ENCODE measurements around the gene LYRM2.
A peak's percentile ranks its signal among the peaks of the same experiment; 100 is the strongest.
"Not testable (repeated sequence)": the region's sequence is repeated elsewhere in the genome, so short reads cannot be mapped to it uniquely, and the experiment has no call there.

Gene LYRM2

DNA sequence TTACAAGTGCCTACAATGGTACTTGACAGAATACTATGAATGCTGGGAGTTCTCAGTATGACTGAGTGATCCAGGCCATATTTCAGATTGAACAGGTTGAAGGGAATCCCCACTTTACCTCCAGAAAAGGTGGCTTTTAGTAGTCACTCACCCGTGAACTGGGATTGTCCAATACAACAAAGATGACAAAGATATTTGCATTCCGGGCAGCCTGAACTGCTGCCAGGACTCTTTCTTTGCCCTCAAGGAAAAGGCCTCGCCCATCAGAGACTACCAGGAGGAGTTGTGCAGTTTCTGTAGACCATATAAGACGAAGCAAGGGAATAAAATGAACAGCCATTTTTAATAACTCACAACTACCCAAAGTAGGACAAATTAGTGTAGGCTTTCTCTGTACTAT is 6.3 kb upstream of the LYRM2 start:
- DNase-seq, result no peak

DNA sequence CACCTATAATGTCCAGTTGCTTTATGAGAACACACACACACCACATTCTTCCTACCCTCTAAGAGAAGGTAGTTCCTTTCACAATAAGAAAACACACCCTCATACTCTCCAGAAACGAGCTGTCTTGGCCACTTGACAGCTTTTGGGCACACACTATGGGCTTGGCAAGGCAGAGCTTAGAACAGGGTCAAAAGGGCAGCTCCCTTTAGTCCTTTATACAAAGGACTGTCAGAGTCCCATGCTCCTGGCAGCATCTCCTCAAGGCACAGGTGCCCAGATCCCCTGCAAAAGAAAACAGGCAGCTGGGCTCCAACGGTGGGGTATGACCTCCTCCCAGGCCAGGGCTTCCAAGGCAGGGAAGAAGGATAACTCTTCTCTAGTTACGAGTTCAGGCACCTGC is 4.9 kb upstream of the LYRM2 start:
- DNase-seq, result no peak

DNA sequence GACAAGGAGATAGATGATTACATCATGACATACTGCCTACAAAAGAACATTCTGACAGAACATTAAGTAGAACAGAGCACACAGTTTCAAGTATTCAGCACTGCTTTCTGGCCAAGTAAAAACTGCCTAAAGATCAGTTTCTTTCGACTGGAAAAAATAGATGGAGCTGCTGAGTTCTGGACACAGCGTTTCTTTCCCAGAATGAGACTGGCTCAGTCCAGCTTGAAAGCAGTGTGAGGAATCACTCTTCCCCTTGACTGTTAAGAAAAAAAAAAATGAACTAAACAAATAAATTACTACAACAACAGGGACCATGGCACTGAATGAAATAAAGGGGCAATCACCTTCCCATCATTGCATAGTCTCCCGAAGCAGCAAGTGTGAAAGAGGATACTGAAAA is 4.4 kb upstream of the LYRM2 start:
- no peak for DNase-seq

DNA sequence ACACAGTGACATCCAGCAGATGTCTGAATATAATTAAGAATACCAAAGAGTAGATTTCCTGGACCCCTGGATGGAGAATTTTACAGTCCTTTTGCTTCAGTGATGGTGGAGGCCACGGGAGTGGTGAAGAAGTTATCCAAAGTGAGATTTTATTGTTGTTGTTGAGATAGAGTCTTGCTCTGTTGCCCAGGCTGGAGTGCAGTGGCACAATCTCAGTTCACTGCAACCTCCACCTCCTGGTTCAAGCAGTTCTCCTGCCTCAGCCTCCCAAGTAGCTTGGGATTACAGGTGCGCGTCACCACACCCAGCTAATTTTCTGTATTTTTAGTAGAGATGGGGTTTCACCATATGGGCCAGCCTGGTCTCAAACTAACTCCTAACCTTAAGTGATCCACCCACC is 3.0 kb upstream of the LYRM2 start:
- DNase-seq, result not testable (repeated sequence)

DNA sequence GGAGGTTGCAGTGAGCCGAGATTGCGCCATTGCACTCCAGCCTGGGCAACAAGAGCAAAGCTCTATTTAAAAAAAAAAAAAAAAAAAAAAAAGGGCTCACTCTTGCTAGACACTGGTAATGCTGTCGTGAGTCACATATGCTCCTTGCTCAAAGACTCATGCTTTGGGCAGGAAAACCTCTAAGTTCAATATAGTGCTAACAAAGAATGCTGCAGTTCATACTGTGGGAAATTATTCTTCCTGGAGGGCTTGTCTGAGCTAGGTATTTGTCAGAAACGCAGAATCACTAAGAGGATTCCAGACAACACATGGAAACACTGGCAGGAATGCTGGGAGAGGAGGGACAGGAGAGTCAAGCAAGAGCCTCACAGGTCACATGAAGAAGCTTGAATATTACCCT is 2.3 kb upstream of the LYRM2 start:
- no peak for DNase-seq

DNA sequence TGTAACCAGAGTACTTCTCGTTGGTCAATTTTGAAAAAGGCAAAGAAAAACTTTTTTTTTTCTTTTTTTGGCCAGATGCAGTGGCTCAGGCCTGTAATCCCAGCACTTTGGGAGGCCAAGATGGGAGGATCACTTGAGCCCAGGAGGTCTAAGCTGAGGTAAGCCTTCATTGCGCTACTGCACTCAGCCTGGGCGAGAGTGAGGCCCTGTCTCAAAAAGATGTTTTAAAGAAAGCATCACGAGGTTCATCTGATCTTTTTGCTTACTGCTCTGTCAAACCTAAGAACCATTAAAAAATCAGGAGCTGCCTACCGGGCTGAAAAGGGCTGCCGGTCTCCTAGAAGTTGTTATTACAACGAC is 607 bp downstream of the LYRM2 start:
- no peak for DNase-seq

DNA sequence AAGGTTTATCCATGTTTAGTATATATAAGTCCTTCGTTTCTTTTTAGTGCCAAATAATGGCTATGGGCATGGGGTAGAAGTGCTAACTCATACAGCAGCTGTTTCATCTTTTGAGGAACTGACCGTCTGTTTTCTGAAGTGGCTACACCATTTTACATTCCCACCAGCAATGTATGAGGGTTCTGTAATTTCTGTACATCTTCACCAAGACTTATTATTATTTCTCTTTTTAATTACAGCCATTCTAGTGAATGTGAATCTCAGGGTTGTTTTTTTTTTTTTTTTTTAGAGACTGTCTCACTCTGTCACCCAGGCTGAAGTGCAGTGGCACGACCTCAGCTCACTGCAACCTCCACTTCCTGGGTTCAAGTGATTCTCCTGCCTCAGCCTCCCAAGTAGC is 2.1 kb downstream of the LYRM2 start:
- DNase-seq, result not testable (repeated sequence)

DNA sequence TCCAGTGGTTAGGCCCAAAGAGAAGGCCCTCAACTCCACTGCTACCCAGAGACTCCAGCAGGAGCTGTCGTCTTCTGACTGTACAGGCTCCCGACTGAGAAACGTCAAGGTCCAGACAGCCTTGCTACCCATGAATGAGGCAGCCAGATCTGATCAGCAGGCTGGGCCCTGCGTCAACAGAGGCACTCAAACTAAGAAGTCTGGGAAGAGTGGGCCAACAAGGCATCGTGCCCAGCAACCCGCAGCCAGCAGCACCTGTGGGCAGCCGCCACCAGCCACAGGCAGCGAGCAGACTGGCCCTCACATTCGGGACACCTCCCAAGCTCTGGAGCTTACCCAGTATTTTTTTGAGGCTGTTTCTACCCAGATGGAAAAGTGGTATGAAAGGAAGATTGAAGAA is 8.1 kb downstream of the LYRM2 start:
- DNase-seq, result no peak

DNA sequence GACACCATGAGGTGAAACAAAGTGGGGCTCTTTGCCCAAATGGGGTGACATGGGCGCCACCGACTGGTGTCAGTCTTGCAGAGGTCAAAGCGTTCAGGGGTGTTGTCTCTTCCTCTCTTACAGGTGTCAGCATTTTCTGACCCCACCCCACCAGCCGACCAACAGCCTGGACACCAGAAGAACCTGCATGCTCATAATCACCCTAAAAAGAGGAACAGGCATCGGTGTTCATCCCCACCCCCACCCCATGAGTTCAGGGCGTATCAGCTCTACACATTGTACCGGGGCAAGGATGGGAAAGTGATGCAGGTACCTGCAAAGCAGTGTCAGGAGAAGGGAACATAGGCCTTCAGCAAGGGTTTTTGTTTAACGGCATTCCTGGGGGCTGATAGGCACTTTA is 14.8 kb downstream of the LYRM2 start:
- DNase-seq, result no peak

DNA sequence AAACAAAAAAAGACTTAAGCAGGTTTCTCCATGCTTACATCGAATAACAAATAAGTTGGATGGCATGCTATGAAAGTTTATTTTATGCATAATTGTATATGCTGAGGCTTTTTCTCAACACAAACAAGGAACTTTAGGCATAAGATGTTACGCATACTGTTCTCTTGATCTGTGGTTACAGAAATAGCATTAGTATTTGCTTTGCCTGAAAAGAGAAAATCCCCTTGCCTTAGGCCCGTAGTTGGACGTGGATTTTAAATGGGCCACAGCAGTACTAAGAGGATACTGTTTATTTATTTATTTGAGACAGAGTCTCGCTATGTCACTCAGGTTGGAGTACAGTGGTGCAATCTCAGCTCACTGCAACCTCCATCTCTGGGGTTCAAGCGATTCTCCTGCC is 19.0 kb downstream of the LYRM2 start:
- no peak for DNase-seq

DNA sequence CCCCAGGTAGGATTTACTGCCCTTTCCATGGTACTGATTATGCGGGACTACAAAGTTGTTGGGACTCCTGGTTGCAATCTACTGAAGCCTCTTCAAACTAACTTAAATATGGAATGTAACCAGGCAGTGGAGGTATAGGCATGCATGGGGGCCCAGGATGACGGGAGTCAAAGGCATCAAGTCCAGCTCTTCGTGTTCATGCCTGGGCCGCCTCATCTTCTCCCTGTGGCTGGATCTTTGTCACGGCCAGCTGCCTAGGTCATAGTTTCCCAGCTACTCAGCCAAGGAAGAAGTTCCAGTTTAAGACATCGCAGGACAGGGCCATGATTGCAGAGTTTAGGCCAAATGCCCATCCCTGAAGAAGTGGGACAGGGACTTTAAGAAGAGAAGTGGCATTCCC is 20.5 kb downstream of the LYRM2 start:
- no peak for DNase-seq

DNA sequence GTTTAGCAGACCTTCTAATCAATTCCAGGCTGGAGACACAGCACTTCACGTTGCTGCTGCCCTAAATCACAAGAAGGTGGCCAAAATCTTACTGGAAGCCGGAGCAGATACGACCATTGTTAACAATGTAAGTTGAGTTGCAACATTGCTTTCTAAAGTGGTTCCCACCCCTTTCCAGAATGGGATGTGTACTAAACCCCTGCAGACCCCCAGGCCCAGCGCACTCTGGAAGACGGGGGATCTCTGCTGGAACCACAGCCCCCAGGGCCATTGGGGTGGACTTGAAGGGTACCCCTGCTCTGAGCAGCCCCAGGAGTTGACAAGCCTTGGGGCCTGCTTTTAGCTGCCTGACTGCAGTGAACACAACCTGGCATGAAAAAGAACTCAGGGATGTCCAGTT is 22.0 kb downstream of the LYRM2 start:
- DNase-seq, result no peak

DNA sequence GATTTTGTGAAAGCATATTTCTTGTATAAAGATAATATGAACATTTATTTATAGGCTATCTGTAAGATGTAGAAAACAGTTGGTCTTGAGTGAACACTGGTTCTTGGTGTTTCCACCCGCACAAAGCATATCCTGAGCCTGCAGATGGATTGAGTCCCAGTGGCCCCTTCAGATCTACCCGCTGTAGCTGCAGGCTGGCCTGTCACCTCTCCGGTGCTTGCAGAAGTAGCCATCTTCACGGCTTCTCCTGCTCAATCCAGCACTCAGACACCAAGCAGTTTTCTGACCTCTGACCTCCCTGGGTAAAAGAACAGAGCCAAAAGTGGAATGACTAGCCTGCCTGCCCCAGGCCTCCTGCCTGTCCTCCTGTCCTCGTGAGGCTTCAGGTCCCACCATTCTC is 22.7 kb downstream of the LYRM2 start:
- DNase-seq, result no peak

DNA sequence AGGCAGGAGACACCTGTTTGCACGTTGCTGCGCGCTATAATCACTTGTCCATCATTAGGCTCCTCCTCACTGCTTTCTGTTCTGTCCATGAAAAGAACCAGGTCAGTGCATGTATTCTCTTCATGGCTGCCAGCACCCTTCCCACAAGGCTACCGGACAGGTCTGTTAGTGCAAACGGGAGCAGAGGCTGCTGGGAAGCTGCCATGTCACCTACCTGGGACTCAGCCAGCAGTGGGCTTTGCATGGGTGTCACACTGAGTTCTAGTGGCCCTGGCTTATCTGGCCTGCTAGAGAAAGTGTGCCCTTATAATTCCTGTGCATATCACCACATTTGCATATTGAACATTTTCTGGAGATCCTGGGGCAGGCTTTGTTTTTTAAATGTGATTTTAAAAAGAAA is 24.8 kb downstream of the LYRM2 start:
- DNase-seq, result no peak

DNA sequence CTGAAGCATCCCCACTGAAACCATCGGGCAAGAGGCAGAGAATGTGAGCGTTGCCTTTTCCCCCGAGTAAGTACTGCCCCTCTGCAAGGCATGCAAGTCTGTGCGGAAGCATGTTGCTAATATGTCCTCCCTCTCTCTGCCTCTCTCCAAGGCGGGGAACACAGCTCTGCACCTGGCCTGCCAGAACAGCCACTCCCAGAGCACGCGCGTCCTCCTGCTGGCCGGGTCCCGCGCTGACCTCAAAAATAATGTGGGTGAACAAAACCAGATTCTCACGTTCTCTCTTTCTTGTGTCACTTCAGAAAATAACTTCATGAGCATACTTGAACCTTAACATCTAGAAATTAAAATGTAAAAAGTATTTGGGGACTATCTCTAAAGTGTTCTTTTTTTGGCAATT is 26.4 kb downstream of the LYRM2 start:
- no peak for DNase-seq

DNA sequence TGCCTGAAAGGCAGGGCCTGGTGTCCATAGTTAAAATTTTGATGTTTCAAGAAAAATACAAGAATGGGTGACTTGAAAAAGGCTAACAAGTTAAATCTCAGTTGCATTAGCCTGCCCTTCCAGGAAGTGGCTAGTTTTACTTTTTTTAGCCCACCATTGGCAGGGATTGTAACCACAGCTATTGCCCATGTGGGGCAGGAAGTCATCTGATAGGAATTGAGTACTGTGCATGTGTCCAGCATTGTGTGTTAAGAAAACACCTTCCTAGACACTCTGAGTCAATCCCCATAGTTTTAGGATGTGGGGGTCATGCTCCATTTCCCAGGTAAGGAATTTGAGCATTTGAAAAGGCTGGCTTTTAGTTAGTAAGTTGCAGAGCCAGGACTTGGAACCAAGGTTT is 26.9 kb downstream of the LYRM2 start:
- DNase-seq, result no peak

DNA sequence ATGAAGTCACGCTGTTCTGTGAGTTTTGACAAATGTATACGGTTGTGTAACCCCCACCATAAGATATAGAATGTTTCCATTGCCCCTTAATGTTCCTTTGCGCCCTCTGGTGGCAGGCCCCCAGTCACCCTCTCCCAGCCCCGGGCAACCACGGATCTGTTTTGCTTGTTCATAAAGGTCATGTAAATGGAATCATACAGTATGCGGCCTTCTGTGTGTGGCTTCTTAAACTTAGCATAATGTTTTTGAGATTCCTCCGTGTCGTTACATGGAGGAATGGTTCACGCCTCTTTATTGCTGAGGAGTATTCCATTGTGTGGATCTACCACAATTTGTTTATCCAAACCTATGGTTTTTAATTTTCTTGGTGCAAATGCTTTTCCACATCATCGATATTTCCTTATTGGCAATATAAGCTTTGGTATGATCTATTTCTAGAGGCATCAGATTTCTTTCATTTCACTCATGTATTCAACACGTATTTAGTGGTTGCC is 28.4 kb downstream of the LYRM2 start:
- DNase-seq, result peak; percentile 39

DNA sequence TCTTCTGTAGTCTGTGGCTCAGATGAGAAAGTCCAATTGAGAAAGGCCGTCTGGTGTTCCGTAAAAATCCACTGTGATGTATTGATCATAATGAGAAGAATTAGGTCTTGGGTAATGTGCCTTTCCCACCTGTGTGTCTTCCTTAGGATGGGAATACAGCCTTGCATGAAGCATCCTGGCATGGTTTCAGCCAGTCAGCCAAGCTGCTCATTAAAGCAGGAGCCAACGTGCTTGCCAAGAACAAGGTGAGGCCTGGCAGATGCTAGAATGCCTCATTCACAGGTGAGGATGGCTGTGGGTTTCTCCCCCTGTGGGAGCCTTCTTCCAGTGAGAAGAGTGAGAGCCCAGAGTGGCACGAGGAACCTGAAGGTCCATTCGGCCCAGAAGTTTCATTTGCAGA is 32.7 kb downstream of the LYRM2 start:
- no peak for DNase-seq

DNA sequence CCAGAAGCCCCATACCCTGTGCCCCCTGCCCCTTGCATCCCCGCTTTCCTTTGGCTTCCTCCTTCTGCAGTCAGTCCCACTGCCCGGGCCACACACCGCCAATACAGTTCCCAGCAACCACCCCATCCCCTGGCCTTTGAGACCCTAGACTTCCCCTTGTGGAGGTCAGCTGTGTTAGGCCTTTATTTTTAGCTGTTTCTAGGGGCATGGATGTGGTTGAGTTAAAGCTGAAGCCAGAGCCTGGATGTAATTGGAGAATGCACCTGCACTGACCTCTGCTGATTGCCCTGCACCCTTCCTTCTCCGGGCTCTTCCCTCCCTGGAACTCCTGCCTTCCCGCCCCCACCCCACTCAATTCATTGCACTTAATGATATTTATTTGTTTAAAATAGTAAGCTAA is 33.9 kb downstream of the LYRM2 start:
- DNase-seq, result no peak

DNA sequence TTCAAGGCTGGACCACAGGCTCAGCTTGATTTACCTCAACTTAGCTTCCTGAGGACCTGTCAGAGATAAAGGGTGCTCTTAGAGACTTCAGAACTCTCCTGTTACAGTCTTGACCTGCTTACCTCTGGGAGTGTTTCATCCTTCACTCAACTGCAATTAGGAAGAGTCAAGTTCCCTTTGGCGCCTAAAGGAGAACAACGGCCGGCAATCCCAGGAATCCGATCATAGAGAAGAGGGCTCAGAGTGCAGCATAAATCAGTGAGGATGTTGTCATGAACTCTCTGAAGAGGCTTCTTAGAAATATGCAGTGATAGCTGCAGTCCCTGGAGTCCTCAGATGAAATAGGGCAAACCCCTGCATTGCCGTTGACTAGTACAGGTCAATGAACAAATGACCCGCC is 36.4 kb downstream of the LYRM2 start:
- DNase-seq, result no peak

DNA sequence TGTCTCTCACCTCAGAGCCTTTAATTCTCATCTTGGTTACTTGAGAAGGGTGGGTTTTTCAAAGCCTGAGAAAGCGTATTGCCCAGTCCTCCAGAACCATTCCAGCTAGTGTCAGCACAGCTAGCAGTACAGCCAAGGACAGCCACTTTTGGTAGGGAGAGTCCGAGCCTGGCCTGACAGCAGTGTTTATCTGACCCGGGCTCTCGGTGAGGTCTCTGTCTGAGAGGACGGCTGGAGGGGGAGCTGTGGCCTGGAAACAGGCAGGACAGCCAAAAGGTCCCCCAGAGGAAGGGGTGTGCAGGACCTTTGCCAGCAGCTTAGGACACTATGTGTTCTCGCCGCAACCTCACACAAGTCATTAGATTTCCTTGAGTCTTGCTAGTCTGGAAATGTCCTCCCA is 38.8 kb downstream of the LYRM2 start:
- no peak for DNase-seq

DNA sequence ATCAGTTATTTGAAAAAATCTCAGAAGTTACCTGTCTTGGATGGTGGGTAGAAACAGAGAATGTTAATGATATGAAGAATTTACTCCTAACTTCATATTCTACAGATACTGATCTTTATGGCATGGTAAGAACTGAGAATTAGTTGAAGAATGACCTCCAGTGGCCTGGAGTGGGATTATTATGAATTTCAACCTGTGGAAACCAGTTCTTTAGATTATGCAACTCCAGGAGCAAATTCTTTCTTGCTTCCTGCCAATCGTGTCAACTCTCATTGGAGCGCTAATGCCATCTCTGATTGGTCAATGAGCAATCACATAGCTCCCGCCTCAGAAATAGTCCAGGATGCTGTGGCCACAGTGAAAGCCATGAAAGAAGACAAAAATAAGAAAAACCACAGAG is 40.6 kb downstream of the LYRM2 start:
- no peak for DNase-seq

DNA sequence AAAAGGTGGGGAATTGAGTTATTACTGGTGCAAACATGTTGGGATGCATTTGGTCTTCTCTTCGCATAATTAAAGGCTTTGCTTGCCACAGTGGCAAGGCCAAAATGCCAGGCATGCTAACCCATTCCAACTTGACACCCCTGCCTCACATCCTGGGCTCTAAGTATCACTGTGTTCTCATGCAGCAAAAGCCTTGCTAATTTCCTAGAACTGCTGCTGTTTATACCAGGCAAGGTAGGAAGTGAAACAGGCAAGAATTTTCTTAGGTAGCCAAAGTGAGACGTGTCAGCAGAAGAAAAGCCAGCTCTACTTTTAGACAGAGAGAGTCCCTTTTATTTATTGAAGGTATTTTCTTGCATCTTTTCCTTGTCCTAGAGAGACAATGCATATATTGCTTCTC is 41.2 kb downstream of the LYRM2 start:
- no peak for DNase-seq

DNA sequence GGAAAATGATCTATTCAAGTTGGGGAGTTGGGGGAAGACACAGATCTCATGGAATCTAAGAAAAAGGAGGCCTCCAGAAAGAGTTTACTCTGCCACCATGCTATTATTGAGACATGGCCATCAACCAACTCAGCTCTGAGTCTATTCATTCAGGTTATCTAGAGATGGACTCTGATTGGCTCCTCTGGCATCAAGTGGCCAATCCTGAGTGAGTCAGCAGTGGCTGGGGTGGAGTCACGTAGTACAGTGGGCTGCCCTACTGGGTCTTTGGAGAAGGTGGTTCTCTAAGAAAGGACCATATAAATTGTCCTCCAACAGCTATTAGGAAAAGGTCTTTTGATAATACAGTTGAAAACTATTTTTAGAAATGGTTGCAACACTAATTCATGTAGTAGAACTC is 42.1 kb downstream of the LYRM2 start:
- DNase-seq, result no peak

DNA sequence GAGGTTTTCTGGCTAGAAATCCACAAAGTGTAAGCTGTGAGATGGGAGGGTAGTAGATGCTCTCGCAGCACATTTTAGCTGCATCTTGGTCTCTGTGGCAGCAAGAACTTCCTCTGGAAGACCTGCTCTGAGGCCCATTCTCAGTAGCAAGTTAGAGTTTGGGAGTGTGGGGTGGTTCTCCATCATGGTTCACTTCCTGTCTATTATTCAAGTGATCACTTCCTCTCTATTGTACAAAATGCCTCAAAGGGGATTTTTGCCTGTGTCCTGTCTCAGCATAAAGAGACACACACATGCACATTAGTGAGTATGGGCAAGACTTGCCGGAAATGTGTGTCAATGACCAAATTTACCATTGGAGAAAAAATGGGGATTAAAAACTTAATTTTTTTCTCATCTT is 42.5 kb downstream of the LYRM2 start:
- no peak for DNase-seq

DNA sequence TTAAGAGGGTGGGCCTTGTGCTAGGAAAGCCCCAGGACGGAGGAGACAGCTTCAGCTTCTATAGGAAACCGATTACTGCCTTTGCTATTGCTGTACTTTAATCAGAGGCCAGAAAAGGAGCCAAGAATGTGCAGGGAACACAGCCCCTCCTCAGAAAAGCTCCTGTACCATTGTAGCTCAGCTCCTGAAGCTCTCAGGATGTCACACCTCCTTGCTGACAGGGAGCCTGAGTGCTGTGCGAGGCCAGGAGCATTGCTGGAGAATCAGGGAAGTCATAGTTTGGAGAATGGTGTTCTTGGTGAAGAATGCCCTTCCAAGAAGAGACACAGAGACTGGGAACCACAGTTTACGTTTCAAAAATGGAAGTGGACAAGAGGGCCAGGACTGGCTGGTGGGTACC is 46.8 kb downstream of the LYRM2 start:
- DNase-seq, result no peak

Measured in NCI-H1436 (cell line).